ENCODE data around the gene MYO1B.

GRCh38 chr2:191316246-191316994 lies 71.2 kb downstream of the MYO1B start:
- no peak for TF ChIP-seq RAD21 (IDR thresholded peaks at IDR 0.05; ENCODE audit: low read length)
- no peak for TF ChIP-seq CTCF (conservative IDR thresholded peaks at IDR 0.05; ENCODE audit: low read depth, low read length)
- no peak for TF ChIP-seq POLR2A (IDR thresholded peaks at IDR 0.05; ENCODE audit: low read depth, low read length)
- no peak for TF ChIP-seq MAZ (IDR thresholded peaks at IDR 0.05; ENCODE audit: borderline replicate concordance, low read depth, low read length)
- no peak for TF ChIP-seq BHLHE40 (IDR thresholded peaks at IDR 0.05; ENCODE audit: low read depth, low read length)
- no peak for TF ChIP-seq CEBPB (IDR thresholded peaks at IDR 0.05; ENCODE audit: low read depth, low read length)
- TF ChIP-seq RFX5 (IDR thresholded peaks at IDR 0.05; ENCODE audit: low read depth, low read length) = no peak

Measured in IMR-90 (cell line).